ENCODE measurements around the gene PIK3R3.
A peak's percentile ranks its signal among the peaks of the same experiment; 100 is the strongest.

The PIK3R3 gene

DNA sequence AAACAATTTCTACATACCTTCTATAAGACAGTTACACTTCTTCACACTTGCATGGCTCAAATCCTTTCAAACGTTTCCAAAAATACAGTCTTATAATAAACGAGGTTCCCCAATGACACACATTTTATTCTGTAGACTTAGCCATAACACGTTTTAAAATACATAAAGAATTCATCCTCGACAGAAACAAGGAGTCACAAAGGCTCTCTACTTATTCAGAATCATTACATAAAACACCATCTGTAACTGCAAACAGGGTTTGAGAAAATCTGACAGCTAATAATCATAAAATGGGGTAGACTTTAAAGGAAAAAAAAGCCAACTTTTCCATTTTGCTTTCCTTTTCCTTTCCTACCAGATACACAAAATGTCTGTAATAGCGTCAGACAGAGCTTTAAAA lies 1.8 kb downstream of the PIK3R3 start:
- Histone ChIP-seq H3K9ac (ENCODE audit: low read length) (peak overlapping the region; percentile 56), H3K79me2 (ENCODE audit: insufficient read depth, low read length) (no peaks in the 10 kb centered on the region; the same call in 1 of the 2 replicates), H3K27me3 (ENCODE audit: insufficient read depth, low read length) (no peaks in the 10 kb centered on the region), H3K9me2 (ENCODE audit: low read depth, low read length) (no peaks in the 10 kb centered on the region), H3K4me1 (ENCODE audit: insufficient read depth, low read length, severe bottlenecking) (peaks cover 25% of the 10 kb centered on the region), H3K4me2 (ENCODE audit: low read length) (peak overlapping the region; percentile 94), H3K36me3 (ENCODE audit: insufficient read depth, low read length) (no peaks in the 10 kb centered on the region), H3K27ac (ENCODE audit: low read depth, low read length, poor library complexity, severe bottlenecking) (no peak overlapping the region), H3K4me3 (ENCODE audit: low read depth, low read length, poor library complexity, severe bottlenecking) (peak overlapping the region; percentile 77), H3K9me3 (ENCODE audit: low read length) (no peaks in the 10 kb centered on the region), H4K20me1 (ENCODE audit: insufficient read depth, low read length) (no peaks in the 10 kb centered on the region), H3F3A (ENCODE audit: insufficient read depth, low read length) (no peaks in the 10 kb centered on the region), H2AFZ (ENCODE audit: low read length) (no peak overlapping the region)
- TF ChIP-seq, protein P1, sequence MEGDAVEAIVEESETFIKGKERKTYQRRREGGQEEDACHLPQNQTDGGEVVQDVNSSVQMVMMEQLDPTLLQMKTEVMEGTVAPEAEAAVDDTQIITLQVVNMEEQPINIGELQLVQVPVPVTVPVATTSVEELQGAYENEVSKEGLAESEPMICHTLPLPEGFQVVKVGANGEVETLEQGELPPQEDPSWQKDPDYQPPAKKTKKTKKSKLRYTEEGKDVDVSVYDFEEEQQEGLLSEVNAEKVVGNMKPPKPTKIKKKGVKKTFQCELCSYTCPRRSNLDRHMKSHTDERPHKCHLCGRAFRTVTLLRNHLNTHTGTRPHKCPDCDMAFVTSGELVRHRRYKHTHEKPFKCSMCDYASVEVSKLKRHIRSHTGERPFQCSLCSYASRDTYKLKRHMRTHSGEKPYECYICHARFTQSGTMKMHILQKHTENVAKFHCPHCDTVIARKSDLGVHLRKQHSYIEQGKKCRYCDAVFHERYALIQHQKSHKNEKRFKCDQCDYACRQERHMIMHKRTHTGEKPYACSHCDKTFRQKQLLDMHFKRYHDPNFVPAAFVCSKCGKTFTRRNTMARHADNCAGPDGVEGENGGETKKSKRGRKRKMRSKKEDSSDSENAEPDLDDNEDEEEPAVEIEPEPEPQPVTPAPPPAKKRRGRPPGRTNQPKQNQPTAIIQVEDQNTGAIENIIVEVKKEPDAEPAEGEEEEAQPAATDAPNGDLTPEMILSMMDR (IDR thresholded peaks at IDR 0.05; ENCODE audit: low read length) = no peak
- TF ChIP-seq EZH2 (IDR thresholded peaks at IDR 0.05; ENCODE audit: borderline replicate concordance, low read length) = no peak

GRCh38 chr1:46130121-46130520 lies 2.3 kb downstream of the PIK3R3 start:
- Histone ChIP-seq H2AFZ (ENCODE audit: low read length) (no peak overlapping the region), H3K4me2 (ENCODE audit: low read length) (peak overlapping the region; percentile 94), H4K20me1 (ENCODE audit: insufficient read depth, low read length) (no peaks in the 10 kb centered on the region), H3K9me3 (ENCODE audit: low read length) (no peaks in the 10 kb centered on the region), H3K9ac (ENCODE audit: low read length) (peak overlapping the region; percentile 56), H3F3A (ENCODE audit: insufficient read depth, low read length) (no peaks in the 10 kb centered on the region), H3K4me1 (ENCODE audit: insufficient read depth, low read length, severe bottlenecking) (peaks cover 25% of the 10 kb centered on the region), H3K36me3 (ENCODE audit: insufficient read depth, low read length) (no peaks in the 10 kb centered on the region), H3K9me2 (ENCODE audit: low read depth, low read length) (no peaks in the 10 kb centered on the region), H3K27me3 (ENCODE audit: insufficient read depth, low read length) (no peaks in the 10 kb centered on the region), H3K27ac (ENCODE audit: low read depth, low read length, poor library complexity, severe bottlenecking) (no peak overlapping the region), H3K79me2 (ENCODE audit: insufficient read depth, low read length) (no peaks in the 10 kb centered on the region; the same call in 1 of the 2 replicates), H3K4me3 (ENCODE audit: low read depth, low read length, poor library complexity, severe bottlenecking) (peak overlapping the region; percentile 77)
- TF ChIP-seq, protein P1 (IDR thresholded peaks at IDR 0.05; ENCODE audit: low read length) = 0 out of 2 replicates have a peak, but pooled peaks have one; percentile 28
- no peak for TF ChIP-seq EZH2 (IDR thresholded peaks at IDR 0.05; ENCODE audit: borderline replicate concordance, low read length)

GRCh38 chr1:46128344-46128743 lies 4.1 kb downstream of the PIK3R3 start:
- Histone ChIP-seq H3K79me2 (ENCODE audit: insufficient read depth, low read length) (no peaks in the 10 kb centered on the region; the same call in 1 of the 2 replicates), H3K4me3 (ENCODE audit: low read depth, low read length, poor library complexity, severe bottlenecking) (no peak overlapping the region), H3K27me3 (ENCODE audit: insufficient read depth, low read length) (no peaks in the 10 kb centered on the region), H3K4me2 (ENCODE audit: low read length) (no peak overlapping the region), H3K9me3 (ENCODE audit: low read length) (no peaks in the 10 kb centered on the region), H3K4me1 (ENCODE audit: insufficient read depth, low read length, severe bottlenecking) (peaks cover 17% of the 10 kb centered on the region), H3K36me3 (ENCODE audit: insufficient read depth, low read length) (no peaks in the 10 kb centered on the region), H3F3A (ENCODE audit: insufficient read depth, low read length) (no peaks in the 10 kb centered on the region), H3K9me2 (ENCODE audit: low read depth, low read length) (no peaks in the 10 kb centered on the region), H4K20me1 (ENCODE audit: insufficient read depth, low read length) (no peaks in the 10 kb centered on the region), H3K27ac (ENCODE audit: low read depth, low read length, poor library complexity, severe bottlenecking) (no peak overlapping the region), H3K9ac (ENCODE audit: low read length) (no peak overlapping the region), H2AFZ (ENCODE audit: low read length) (no peak overlapping the region)
- no peak for TF ChIP-seq EZH2 (IDR thresholded peaks at IDR 0.05; ENCODE audit: borderline replicate concordance, low read length)
- TF ChIP-seq, protein P1 (IDR thresholded peaks at IDR 0.05; ENCODE audit: low read length) = no peak

Data from OCI-LY1 (cell line).